NCI-H2081 (cell line): ENCODE data around the gene ZBTB45.
"Not testable (repeated sequence)": the region's sequence is repeated elsewhere in the genome, so short reads cannot be mapped to it uniquely, and the experiment has no call there.

ENCODE experiments used
- DNase-seq, 2 experiments: peaks; one replicate each; lab custom pipeline; 2025; lab: John Stamatoyannopoulos, UW

Gene ZBTB45

GRCh38 chr19:58554494-58555368 is 35.1 kb upstream of the ZBTB45 start, which contains the start of gene CHMP2A:
CHMP2A (minus strand) TSS chr19:58555105; CDS start chr19:58554212, 893 bp downstream.
- DNase-seq: no peak

- no peak for DNase-seq
Measured at GRCh38 chr19:58553799-58554493, 34.3 kb upstream of the ZBTB45 start.

- no peak for DNase-seq
Measured at GRCh38 chr19:58552655-58553054, 33.0 kb upstream of the ZBTB45 start.

- no peak for DNase-seq
Measured at GRCh38 chr19:58551577-58552471, 32.2 kb upstream of the ZBTB45 start.

- DNase-seq: no peak
Measured at GRCh38 chr19:58551123-58551497, 31.5 kb upstream of the ZBTB45 start.

GRCh38 chr19:58550362-58551122 is 30.9 kb upstream of the ZBTB45 start:
- no peak for DNase-seq

GRCh38 chr19:58549664-58550361 is 30.2 kb upstream of the ZBTB45 start:
- no peak for DNase-seq

- no peak for DNase-seq
Measured at GRCh38 chr19:58548859-58549663, 29.5 kb upstream of the ZBTB45 start.

GRCh38 chr19:58547323-58548312 is 28.0 kb upstream of the ZBTB45 start:
- no peak for DNase-seq

- no peak for DNase-seq
Measured at GRCh38 chr19:58546019-58546530, 26.5 kb upstream of the ZBTB45 start.

GRCh38 chr19:58545286-58546018 is 25.8 kb upstream of the ZBTB45 start:
- no peak for DNase-seq

GRCh38 chr19:58544591-58545285 is 25.1 kb upstream of the ZBTB45 start:
- no peak for DNase-seq

GRCh38 chr19:58543826-58544590 is 24.4 kb upstream of the ZBTB45 start, which contains the start of gene TRIM28:
TRIM28 (plus strand) TSS chr19:58544064; CDS start chr19:58544758, 694 bp downstream.
- DNase-seq: no peak

- not testable (repeated sequence) for DNase-seq
Measured at GRCh38 chr19:58542641-58543372, 23.2 kb upstream of the ZBTB45 start.

GRCh38 chr19:58539169-58539559 is 19.6 kb upstream of the ZBTB45 start:
- not testable (repeated sequence) for DNase-seq
